H1 (cell line): ENCODE measurements around the gene MCEMP1. TPM values are rescaled to one million over a fixed set of nuclear protein-coding genes. Genes with fewer than 3 reads are reported as not detected.

Source experiments
- JUND ChIP-seq: IDR thresholded peaks from 2 replicates; pipeline ENCODE4 v1.6.1; 2011; ENCODE audit warnings: mild to moderate bottlenecking, improper control_type of control experiment, low read length
- MAX ChIP-seq: IDR thresholded peaks from 2 replicates; pipeline ENCODE4 v1.6.1; 2012; ENCODE audit warnings: inconsistent platforms
- polyA plus RNA-seq, 7 experiments: library from polyadenylated mRNA; depleted of rRNA in 3 of 7; stranded (reverse) in 5 of 7; unstranded in 2 of 7; fragments of >200 nt in 5 of 7; fragments of 200-250 nt in 2 of 7; gene quantifications; 1 replicate in 5 of 7; 2 replicates in 1 of 7; 4 replicates in 1 of 7; pipeline versions ENCODE4 v1.2.1 to v1.2.3, GENCODE V29; 2011 to 2013; ENCODE audit warnings: missing spikeins in 2 of 7, mixed read lengths in 2 of 7
- total RNA-seq: library from RNA; stranded (reverse); fragmentation: NEBNext Ultra II Directional; extraction: Animal tissue kit (Norgen Biotek cat#: 25700); gene quantifications from 2 replicates; pipeline ENCODE4 v1.2.1, GENCODE V29; 2021

MCEMP1 gene
- total and polyA plus RNA-seq, 2 of the 8 experiments (the other 6 are each of a cell fraction or from before 2014, with no cell fraction given), result not detected

GRCh38 chr19:7636691-7637373, 40.1 kb upstream of the MCEMP1 start, which contains the start of gene STXBP2 (continued):
- TF ChIP-seq MAX (peak; percentile 100), JUND (no peak)
- TF ChIP-seq, all 59 proteins: peak for 22
